Lower lobe of right lung (tissue), 2 donors: ENCODE measurements around the gene SLC38A8. TPM values are rescaled to one million over a fixed set of nuclear protein-coding genes. Genes with fewer than 3 reads are reported as not detected.

Source experiments
- ATAC-seq, 2 donors: fragments of 200-7000 bp; cut with Tn5 transposase; one replicate each; pipeline ENCODE4 v1.9.1; 2020 to 2022; ENCODE audit warnings: mild to moderate bottlenecking in 2 of 2, moderate library complexity in 2 of 2
- DNase-seq: peaks from one replicate; pipeline ENCODE4 v3.0.0-alpha.2; 2020
- H3K27ac ChIP-seq: fragments of 200-600 bp; one replicate; pipeline ENCODE4 v1.8.0; 2022
- H3K27me3 ChIP-seq: fragments of 200-600 bp; one replicate; pipeline ENCODE4 v1.8.0; 2022; ENCODE audit warnings: low read depth
- H3K36me3 ChIP-seq: fragments of 200-600 bp; one replicate; pipeline ENCODE4 v1.8.0; 2022; ENCODE audit warnings: mild to moderate bottlenecking
- H3K4me1 ChIP-seq: fragments of 200-600 bp; one replicate; pipeline ENCODE4 v1.8.0; 2022
- H3K4me3 ChIP-seq: fragments of 200-600 bp; one replicate; pipeline ENCODE4 v1.8.0; 2022; ENCODE audit warnings: mild to moderate bottlenecking
- H3K9me3 ChIP-seq: fragments of 200-600 bp; one replicate; pipeline ENCODE4 v1.8.0; 2022
- CTCF ChIP-seq: fragments of 200-600 bp; IDR thresholded peaks from one replicate; pipeline ENCODE4 v1.8.0; 2022; ENCODE audit warnings: antibody characterized with exemption, mild to moderate bottlenecking
- intact Hi-C: fragments of 100-400 bp; cut with DNase I; formaldehyde crosslinking; loops from one replicate; pipeline ENCODE4 v1.11.0; 2022
- total RNA-seq: library from RNA; stranded (reverse); fragmentation: NEBNext Ultra II Directional; extraction: Animal tissue kit (Norgen Biotek cat#: 25700); gene quantifications from one replicate; pipeline ENCODE4 v1.2.1, GENCODE V29; 2021
- donor health status: DM: no; HTN: yes; CAD: no; lungs with severe emphysema.

Gene SLC38A8
- total RNA-seq, 1 donor from 2014 or later, result not detected

GRCh38 chr16:84054271-84054670 is 11.7 kb upstream of the SLC38A8 start:
- ATAC-seq (no peak), DNase-seq (peak; percentile 27)
- Histone ChIP-seq H3K36me3 (peaks cover 86% of the 10 kb centered on the region), H3K4me3 (no peak overlapping the region), H3K4me1 (no peaks in the 10 kb centered on the region), H3K9me3 (no peaks in the 10 kb centered on the region), H3K27ac (no peak overlapping the region), H3K27me3 (no peaks in the 10 kb centered on the region)
- intact Hi-C loops, result no loop called here
- TF ChIP-seq CTCF, result no peak

- Histone ChIP-seq H3K27ac (no peak overlapping the region), H3K4me1 (no peaks in the 10 kb centered on the region), H3K9me3 (no peaks in the 10 kb centered on the region), H3K4me3 (no peak overlapping the region), H3K36me3 (peaks cover 86% of the 10 kb centered on the region), H3K27me3 (no peaks in the 10 kb centered on the region)
- intact Hi-C loops, result no loop called here
- ATAC-seq (peak in 1 of 2 donors; percentile 12), DNase-seq (no peak)
- TF ChIP-seq CTCF, result no peak
Measured at GRCh38 chr16:84053237-84053636, 10.6 kb upstream of the SLC38A8 start.

GRCh38 chr16:84052071-84052622 is 9.6 kb upstream of the SLC38A8 start:
- no peak overlapping the region for H3K27ac ChIP-seq
- TF ChIP-seq CTCF, result no peak
- intact Hi-C loops, result no loop called here
- no peaks in the 10 kb centered on the region for H3K27me3 ChIP-seq
- peak; percentile 32 for DNase-seq
- no peak overlapping the region for H3K4me3 ChIP-seq
- H3K4me1 ChIP-seq, result no peaks in the 10 kb centered on the region
- H3K9me3 ChIP-seq, result no peaks in the 10 kb centered on the region
- H3K36me3 ChIP-seq, result peaks cover 79% of the 10 kb centered on the region
- no peak for ATAC-seq

GRCh38 chr16:84050316-84050715 is 7.7 kb upstream of the SLC38A8 start:
- no peak overlapping the region for H3K27ac ChIP-seq
- intact Hi-C loops, result no loop called here
- H3K4me1 ChIP-seq, result no peaks in the 10 kb centered on the region
- peaks cover 61% of the 10 kb centered on the region for H3K36me3 ChIP-seq
- ATAC-seq (no peak), DNase-seq (peak; percentile 25)
- no peak for TF ChIP-seq CTCF
- H3K9me3 ChIP-seq, result no peaks in the 10 kb centered on the region
- no peak overlapping the region for H3K4me3 ChIP-seq
- H3K27me3 ChIP-seq, result no peaks in the 10 kb centered on the region

- intact Hi-C loops, result no loop called here
- Histone ChIP-seq H3K4me3 (no peak overlapping the region), H3K4me1 (no peaks in the 10 kb centered on the region), H3K9me3 (no peaks in the 10 kb centered on the region), H3K27me3 (peaks cover 5% of the 10 kb centered on the region), H3K27ac (no peak overlapping the region), H3K36me3 (peaks cover 53% of the 10 kb centered on the region)
- peak; percentile 39 for DNase-seq
- no peak for TF ChIP-seq CTCF
- ATAC-seq, result no peak
Measured at GRCh38 chr16:84049403-84050060, 6.9 kb upstream of the SLC38A8 start.
